ENCODE data around the gene TNFAIP8L3.

TNFAIP8L3 gene

DNA sequence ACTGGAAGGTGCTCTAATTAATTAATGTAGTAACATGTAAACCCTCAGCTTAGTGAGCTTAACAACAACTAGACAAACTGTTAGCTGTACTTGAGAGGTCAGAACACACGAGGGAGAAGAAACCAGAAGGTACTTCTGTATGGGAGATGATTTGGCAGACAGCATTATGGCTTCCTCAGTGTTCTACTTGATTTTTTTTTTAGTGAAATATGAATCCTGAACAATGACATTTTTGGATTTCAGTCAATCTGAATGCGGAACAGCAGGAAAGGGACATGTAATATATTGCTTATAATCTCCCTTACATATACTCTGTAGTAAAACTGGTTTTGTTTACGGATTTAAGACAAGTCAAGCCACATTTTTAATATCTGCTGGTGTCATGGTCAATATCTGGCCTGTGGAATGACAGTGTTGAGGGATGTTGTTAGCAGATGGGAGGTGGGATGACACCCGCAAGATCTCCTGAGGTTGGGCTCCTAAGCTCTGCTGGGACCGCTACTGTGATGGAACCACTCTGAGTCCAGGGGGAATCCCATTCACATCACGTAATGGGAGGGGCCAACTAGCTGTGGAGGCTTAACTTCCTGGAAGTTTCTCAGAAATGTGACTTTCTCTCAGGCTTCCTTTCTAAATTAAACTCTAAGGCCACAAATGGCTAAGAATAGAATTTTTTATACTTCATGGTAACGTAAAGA, 18.7 kb downstream of the TNFAIP8L3 start:
- no peaks in the 10 kb centered on the region for H3K36me3 ChIP-seq (ENCODE audit: insufficient read depth, low read length)
- no peak overlapping the region for H3K9ac ChIP-seq (ENCODE audit: low read depth, low read length)
- H3K4me1 ChIP-seq (ENCODE audit: insufficient read depth, low read length): peaks cover 6% of the 10 kb centered on the region; the same call in 1 of the 2 replicates
- no peaks in the 10 kb centered on the region for H3K9me3 ChIP-seq (ENCODE audit: control insufficient read depth, insufficient read depth, low read length)

DNA sequence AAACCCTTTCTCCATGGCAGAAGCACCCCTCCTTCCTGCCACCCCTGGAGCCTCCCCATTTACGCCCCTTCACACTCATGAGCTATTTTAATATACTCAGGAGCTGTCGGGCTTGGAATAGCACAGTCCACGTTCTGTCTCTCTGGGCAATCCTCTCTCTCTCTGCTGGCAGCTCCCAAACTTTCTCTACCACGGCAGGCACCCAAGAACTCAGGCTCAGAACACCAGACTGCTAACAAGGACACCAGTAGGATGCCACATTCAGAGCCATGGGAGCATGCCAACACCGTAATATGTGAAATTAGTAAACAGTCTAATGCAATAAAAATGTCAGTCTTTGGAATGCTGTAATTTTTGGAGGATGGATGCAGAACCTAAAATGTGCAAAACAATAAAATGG, 19.3 kb downstream of the TNFAIP8L3 start:
- no peak overlapping the region for H3K9ac ChIP-seq (ENCODE audit: low read depth, low read length)
- H3K9me3 ChIP-seq (ENCODE audit: control insufficient read depth, insufficient read depth, low read length): no peaks in the 10 kb centered on the region
- no peaks in the 10 kb centered on the region for H3K36me3 ChIP-seq (ENCODE audit: insufficient read depth, low read length)
- H3K4me1 ChIP-seq (ENCODE audit: insufficient read depth, low read length): peaks cover 6% of the 10 kb centered on the region; the same call in 1 of the 2 replicates

DNA sequence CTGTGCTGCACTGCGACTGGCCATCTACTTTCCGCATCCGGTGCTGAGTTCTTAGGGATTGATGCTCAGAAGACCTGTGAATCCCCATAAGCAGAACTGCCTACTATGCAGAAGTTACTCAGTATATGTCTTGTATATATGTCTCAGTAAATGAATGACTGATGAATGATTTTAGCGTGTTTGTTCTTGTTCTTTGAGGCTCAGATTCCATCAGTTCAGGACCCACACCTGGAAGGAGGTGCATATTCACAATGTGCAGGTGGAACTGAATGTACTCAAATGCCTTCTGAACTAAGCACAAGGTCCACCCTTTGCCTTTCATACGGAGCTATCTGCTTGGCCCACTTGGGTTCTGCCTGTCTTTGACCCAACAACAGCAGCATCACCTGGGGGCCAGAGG, 19.8 kb downstream of the TNFAIP8L3 start:
- Histone ChIP-seq H3K9ac (ENCODE audit: low read depth, low read length) (no peak overlapping the region), H3K4me1 (ENCODE audit: insufficient read depth, low read length) (peaks cover 6% of the 10 kb centered on the region; the same call in 1 of the 2 replicates), H3K36me3 (ENCODE audit: insufficient read depth, low read length) (no peaks in the 10 kb centered on the region), H3K9me3 (ENCODE audit: control insufficient read depth, insufficient read depth, low read length) (no peaks in the 10 kb centered on the region)

- H3K9me3 ChIP-seq (ENCODE audit: control insufficient read depth, insufficient read depth, low read length): no peaks in the 10 kb centered on the region
- H3K9ac ChIP-seq (ENCODE audit: low read depth, low read length): no peak overlapping the region
- no peaks in the 10 kb centered on the region for H3K4me1 ChIP-seq (ENCODE audit: insufficient read depth, low read length)
- H3K36me3 ChIP-seq (ENCODE audit: insufficient read depth, low read length): no peaks in the 10 kb centered on the region
These were observed 23.1 kb downstream of the TNFAIP8L3 start for GRCh38 chr15:51071578-51071977.

DNA sequence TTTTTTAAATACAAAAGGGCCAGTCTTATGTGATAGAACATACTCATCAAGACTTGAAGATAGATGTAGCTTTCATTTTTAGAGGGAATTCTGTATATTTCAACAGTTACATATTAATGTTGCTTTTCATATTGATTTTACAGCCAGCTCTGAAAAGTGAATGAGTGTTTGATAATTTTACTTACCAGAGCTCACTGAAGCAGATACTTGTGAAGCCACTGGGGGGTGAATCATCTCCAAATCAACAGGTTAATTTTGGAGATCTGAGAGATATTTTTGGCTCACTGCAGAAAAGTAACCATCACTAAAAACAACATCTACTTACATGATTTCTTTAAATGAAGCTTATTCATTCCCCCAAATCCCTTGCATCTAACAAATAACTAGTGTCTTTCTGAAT, 24.7 kb downstream of the TNFAIP8L3 start:
- no peaks in the 10 kb centered on the region for H3K4me1 ChIP-seq (ENCODE audit: insufficient read depth, low read length)
- H3K36me3 ChIP-seq (ENCODE audit: insufficient read depth, low read length): no peaks in the 10 kb centered on the region
- no peaks in the 10 kb centered on the region for H3K9me3 ChIP-seq (ENCODE audit: control insufficient read depth, insufficient read depth, low read length)
- no peak overlapping the region for H3K9ac ChIP-seq (ENCODE audit: low read depth, low read length)

GRCh38 chr15:51067510-51067909, 27.2 kb downstream of the TNFAIP8L3 start:
- H3K36me3 ChIP-seq (ENCODE audit: insufficient read depth, low read length): no peaks in the 10 kb centered on the region
- no peaks in the 10 kb centered on the region for H3K9me3 ChIP-seq (ENCODE audit: control insufficient read depth, insufficient read depth, low read length)
- no peaks in the 10 kb centered on the region for H3K4me1 ChIP-seq (ENCODE audit: insufficient read depth, low read length)
- no peak overlapping the region for H3K9ac ChIP-seq (ENCODE audit: low read depth, low read length)

DNA sequence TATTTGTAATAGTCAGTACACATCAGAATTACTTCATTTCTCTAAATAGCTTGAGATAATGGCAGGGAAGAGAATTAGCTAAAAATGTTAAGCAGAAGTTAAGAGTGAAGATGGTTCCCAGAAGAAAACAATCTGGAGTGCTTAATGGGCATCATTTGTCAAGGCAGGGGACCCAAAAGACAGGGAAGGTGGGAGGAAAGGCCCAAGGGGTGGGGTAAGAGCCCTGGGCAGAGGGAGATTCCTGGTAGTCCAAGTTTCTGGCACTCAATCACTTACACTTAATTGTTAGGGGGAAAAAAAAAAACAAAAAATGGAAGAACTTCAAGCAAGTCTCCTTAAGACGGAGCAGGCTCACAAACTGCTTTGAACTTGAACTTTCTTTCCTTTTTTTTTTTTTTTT, 28.9 kb downstream of the TNFAIP8L3 start:
- no peaks in the 10 kb centered on the region for H3K9me3 ChIP-seq (ENCODE audit: control insufficient read depth, insufficient read depth, low read length)
- H3K9ac ChIP-seq (ENCODE audit: low read depth, low read length): no peak overlapping the region
- H3K4me1 ChIP-seq (ENCODE audit: insufficient read depth, low read length): no peaks in the 10 kb centered on the region
- no peaks in the 10 kb centered on the region for H3K36me3 ChIP-seq (ENCODE audit: insufficient read depth, low read length)

DNA sequence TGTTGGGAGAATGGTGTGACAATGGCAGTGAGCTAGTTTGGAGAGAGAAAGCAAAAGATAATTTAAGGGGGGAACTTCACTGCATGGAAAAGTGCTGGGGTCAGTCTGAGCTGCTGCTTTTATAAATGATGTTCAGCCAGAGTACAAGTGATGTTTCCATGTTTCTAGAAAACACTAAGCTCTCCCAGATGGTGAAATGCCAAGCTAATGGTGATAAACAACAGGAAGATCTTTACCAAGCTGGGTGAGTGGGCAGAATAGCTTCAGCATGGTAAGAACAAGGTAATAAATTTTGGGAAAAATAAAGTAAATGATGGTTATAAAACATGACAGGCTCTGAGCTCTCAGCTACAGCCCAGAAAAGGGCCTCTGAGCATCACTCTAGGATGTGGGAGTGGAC, 29.4 kb downstream of the TNFAIP8L3 start:
- H3K36me3 ChIP-seq (ENCODE audit: insufficient read depth, low read length): no peaks in the 10 kb centered on the region
- no peak overlapping the region for H3K9ac ChIP-seq (ENCODE audit: low read depth, low read length)
- H3K4me1 ChIP-seq (ENCODE audit: insufficient read depth, low read length): no peaks in the 10 kb centered on the region
- no peaks in the 10 kb centered on the region for H3K9me3 ChIP-seq (ENCODE audit: control insufficient read depth, insufficient read depth, low read length)

GRCh38 chr15:51062736-51063135, 32.0 kb downstream of the TNFAIP8L3 start:
- Histone ChIP-seq H3K4me1 (ENCODE audit: insufficient read depth, low read length) (no peaks in the 10 kb centered on the region), H3K9ac (ENCODE audit: low read depth, low read length) (no peak overlapping the region), H3K36me3 (ENCODE audit: insufficient read depth, low read length) (no peaks in the 10 kb centered on the region), H3K9me3 (ENCODE audit: control insufficient read depth, insufficient read depth, low read length) (no peaks in the 10 kb centered on the region)

DNA sequence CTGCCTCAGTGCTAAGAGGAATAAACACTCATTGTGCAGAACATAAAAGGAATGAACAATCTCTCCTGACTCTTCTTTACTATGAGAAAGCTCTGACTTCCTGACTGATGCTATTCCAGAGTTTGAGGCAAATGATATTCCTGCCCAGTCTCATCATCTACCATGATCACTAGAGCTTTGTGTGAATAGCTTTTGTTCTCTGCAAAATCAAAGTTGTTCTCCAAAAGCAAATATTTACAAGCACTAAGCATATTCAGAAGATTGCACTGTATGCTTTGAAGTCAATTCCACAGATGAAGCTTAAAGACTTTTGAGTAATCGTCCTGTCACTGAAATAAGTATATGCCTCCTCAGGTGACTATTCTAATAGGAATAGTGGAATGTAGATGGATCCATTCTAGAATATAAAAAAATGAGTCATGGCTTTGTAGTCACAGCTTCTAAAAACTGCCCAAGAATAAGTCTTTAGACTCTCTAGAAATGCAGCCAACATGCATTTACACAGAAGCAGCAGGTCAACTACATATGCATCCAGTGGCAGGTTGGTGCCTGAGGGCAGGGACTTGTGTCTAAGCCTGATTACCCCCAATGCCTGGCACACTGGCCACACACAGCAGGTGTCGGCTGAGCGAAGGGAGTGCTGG, 34.6 kb downstream of the TNFAIP8L3 start:
- no peaks in the 10 kb centered on the region for H3K9me3 ChIP-seq (ENCODE audit: control insufficient read depth, insufficient read depth, low read length)
- no peak overlapping the region for H3K9ac ChIP-seq (ENCODE audit: low read depth, low read length)

DNA sequence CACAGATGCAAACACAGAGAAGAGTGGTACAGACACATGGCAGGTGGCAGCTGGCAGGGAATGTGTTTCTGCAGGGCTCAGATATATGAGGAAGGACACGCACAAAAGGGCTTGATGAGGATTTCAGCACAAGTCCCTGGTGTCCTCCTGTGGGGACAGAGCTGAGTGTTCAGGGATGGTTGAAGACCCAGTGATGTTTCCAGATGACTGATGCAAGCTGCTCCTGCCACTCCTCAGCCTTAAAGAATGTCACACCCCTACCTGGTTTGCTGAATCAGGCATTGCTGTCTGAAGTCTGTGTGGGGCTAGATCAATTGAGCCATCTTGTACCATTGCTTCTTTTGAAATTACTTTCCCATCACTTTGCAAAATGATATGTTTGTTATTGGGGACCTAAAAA, 40.2 kb downstream of the TNFAIP8L3 start:
- no peaks in the 10 kb centered on the region; the same call in 1 of the 2 replicates for H3K4me1 ChIP-seq (ENCODE audit: insufficient read depth, low read length)
- H3K9ac ChIP-seq (ENCODE audit: low read depth, low read length): no peak overlapping the region
- no peaks in the 10 kb centered on the region for H3K9me3 ChIP-seq (ENCODE audit: control insufficient read depth, insufficient read depth, low read length)
- H3K36me3 ChIP-seq (ENCODE audit: insufficient read depth, low read length): no peaks in the 10 kb centered on the region

More for the DNA sequence above, 34.6 kb downstream of the TNFAIP8L3 start:
- Histone ChIP-seq H3K36me3 (ENCODE audit: insufficient read depth, low read length) (no peaks in the 10 kb centered on the region), H3K4me1 (ENCODE audit: insufficient read depth, low read length) (no peaks in the 10 kb centered on the region)

- Histone ChIP-seq H3K9me3 (ENCODE audit: control insufficient read depth, insufficient read depth, low read length) (no peaks in the 10 kb centered on the region), H3K36me3 (ENCODE audit: insufficient read depth, low read length) (no peaks in the 10 kb centered on the region), H3K4me1 (ENCODE audit: insufficient read depth, low read length) (no peaks in the 10 kb centered on the region; the same call in 1 of the 2 replicates), H3K9ac (ENCODE audit: low read depth, low read length) (no peak overlapping the region)
These were observed 41.1 kb downstream of the TNFAIP8L3 start for GRCh38 chr15:51053571-51053970.

DNA sequence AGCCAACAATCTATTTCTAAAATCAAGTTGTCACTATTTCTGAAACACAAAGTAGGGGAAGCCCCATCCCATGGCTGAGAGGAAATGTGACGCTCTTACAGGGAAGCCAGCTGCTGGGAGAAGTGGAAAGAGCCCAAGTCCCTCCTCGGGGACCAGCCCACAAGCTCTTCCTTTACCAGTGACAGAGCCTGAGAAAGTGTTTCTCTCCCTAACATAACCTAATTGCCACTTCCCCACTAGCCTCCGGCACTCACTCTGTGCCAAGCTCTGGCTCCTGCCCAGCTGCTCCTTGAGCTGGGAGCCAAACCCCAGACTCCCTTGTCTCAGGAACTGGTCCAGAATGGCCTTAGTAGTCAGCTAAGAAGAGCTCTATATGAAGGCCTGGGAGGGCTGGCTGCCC, 42.9 kb downstream of the TNFAIP8L3 start:
- H3K9ac ChIP-seq (ENCODE audit: low read depth, low read length): no peak overlapping the region
- no peaks in the 10 kb centered on the region; the same call in 1 of the 2 replicates for H3K4me1 ChIP-seq (ENCODE audit: insufficient read depth, low read length)
- no peaks in the 10 kb centered on the region for H3K9me3 ChIP-seq (ENCODE audit: control insufficient read depth, insufficient read depth, low read length)
- H3K36me3 ChIP-seq (ENCODE audit: insufficient read depth, low read length): no peaks in the 10 kb centered on the region

DNA sequence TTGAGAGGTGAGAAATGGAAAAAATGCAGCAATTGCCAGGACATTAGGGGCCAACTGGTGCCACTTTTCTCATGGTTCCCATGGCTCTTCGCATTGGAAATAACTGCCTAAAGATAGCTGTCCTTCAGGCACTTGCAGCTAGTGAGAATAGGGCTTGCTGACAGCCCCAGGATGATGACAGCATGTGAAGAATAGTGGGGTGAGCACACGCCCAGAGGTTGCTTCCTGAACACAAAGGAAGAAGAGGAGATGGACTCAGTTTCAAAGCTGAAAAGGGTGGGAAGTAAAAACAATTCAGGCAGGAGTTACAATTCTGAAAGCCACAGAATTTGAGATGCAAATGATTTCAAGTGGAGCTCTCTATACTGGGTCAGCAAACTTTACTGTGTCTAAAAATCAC, 45.6 kb downstream of the TNFAIP8L3 start:
- Histone ChIP-seq H3K9me3 (ENCODE audit: control insufficient read depth, insufficient read depth, low read length) (no peaks in the 10 kb centered on the region), H3K9ac (ENCODE audit: low read depth, low read length) (no peak overlapping the region), H3K36me3 (ENCODE audit: insufficient read depth, low read length) (no peaks in the 10 kb centered on the region), H3K4me1 (ENCODE audit: insufficient read depth, low read length) (no peaks in the 10 kb centered on the region; the same call in 1 of the 2 replicates)

DNA sequence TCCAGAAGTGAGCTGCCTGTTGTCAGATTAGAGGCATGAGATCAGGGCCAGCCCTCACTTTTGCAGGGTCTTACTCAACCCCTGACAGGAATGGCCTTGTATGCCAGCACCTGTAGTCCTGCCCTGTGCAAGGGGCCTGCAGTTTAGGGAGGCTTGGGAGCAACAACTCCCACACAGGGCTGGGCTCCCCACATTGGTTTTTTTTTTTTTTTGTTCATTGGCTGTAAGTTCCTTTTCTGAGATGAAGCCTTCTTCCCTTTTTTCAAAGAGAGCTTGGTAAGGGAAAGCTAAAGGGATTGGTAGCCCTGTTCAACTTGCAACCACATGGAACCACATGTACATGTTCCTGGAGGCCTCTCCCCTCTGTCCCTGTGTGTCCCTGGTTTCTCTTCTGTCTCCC, 46.4 kb downstream of the TNFAIP8L3 start:
- Histone ChIP-seq H3K4me1 (ENCODE audit: insufficient read depth, low read length) (no peaks in the 10 kb centered on the region; the same call in 1 of the 2 replicates), H3K36me3 (ENCODE audit: insufficient read depth, low read length) (no peaks in the 10 kb centered on the region), H3K9me3 (ENCODE audit: control insufficient read depth, insufficient read depth, low read length) (no peaks in the 10 kb centered on the region), H3K9ac (ENCODE audit: low read depth, low read length) (no peak overlapping the region)
